ENCODE results near the gene GDPGP1.

GDPGP1 gene

GRCh38 chr15:90208356-90208755 is 25.7 kb upstream of the GDPGP1 start:
- TF ChIP-seq RAD21 (IDR thresholded peaks at IDR 0.05; ENCODE audit: low read depth), result no peak
- no peak for TF ChIP-seq MAX (IDR thresholded peaks at IDR 0.05)
- TF ChIP-seq CREB1 (IDR thresholded peaks at IDR 0.05; ENCODE audit: low read depth), result no peak
- TF ChIP-seq CEBPB (IDR thresholded peaks at IDR 0.05), result no peak
- TF ChIP-seq REST (IDR thresholded peaks at IDR 0.05; ENCODE audit: low read depth), result no peak
- TF ChIP-seq TEAD4 (IDR thresholded peaks at IDR 0.05), result no peak
- TF ChIP-seq FOXM1 (IDR thresholded peaks at IDR 0.05; ENCODE audit: borderline replicate concordance, low read depth), result no peak
- TF ChIP-seq EGR1 (IDR thresholded peaks at IDR 0.05), result no peak
- TF ChIP-seq NFIC (IDR thresholded peaks at IDR 0.05), result no peak
- no peak for TF ChIP-seq TAF1 (IDR thresholded peaks at IDR 0.05; ENCODE audit: low read depth)
- TF ChIP-seq ZBTB7A (IDR thresholded peaks at IDR 0.05; ENCODE audit: low read depth), result no peak
- no peak for TF ChIP-seq TCF12 (IDR thresholded peaks at IDR 0.05; ENCODE audit: low read depth)
- no peak for TF ChIP-seq YY1 (IDR thresholded peaks at IDR 0.05; ENCODE audit: low read depth)
- no peak for TF ChIP-seq USF1 (IDR thresholded peaks at IDR 0.05)
- no peak for TF ChIP-seq EP300 (IDR thresholded peaks at IDR 0.05; ENCODE audit: borderline replicate concordance)

- TF ChIP-seq REST (IDR thresholded peaks at IDR 0.05; ENCODE audit: low read depth), result no peak
- TF ChIP-seq MAX (IDR thresholded peaks at IDR 0.05), result no peak
- TF ChIP-seq ZBTB7A (IDR thresholded peaks at IDR 0.05; ENCODE audit: low read depth), result no peak
- TF ChIP-seq TAF1 (IDR thresholded peaks at IDR 0.05; ENCODE audit: low read depth), result no peak
- TF ChIP-seq CREB1 (IDR thresholded peaks at IDR 0.05; ENCODE audit: low read depth), result no peak
- no peak for TF ChIP-seq RAD21 (IDR thresholded peaks at IDR 0.05; ENCODE audit: low read depth)
Observed at GRCh38 chr15:90209591-90209990, 24.4 kb upstream of the GDPGP1 start.

GRCh38 chr15:90210593-90210992 is 23.4 kb upstream of the GDPGP1 start:
- TF ChIP-seq ZBTB7A (IDR thresholded peaks at IDR 0.05; ENCODE audit: low read depth), result no peak

GRCh38 chr15:90211009-90211408 is 23.0 kb upstream of the GDPGP1 start:
- no peak for TF ChIP-seq ZBTB7A (IDR thresholded peaks at IDR 0.05; ENCODE audit: low read depth)
- no peak for TF ChIP-seq CREB1 (IDR thresholded peaks at IDR 0.05; ENCODE audit: low read depth)
- no peak for TF ChIP-seq MAX (IDR thresholded peaks at IDR 0.05)
- TF ChIP-seq EP300 (IDR thresholded peaks at IDR 0.05; ENCODE audit: borderline replicate concordance), result no peak
- TF ChIP-seq RAD21 (IDR thresholded peaks at IDR 0.05; ENCODE audit: low read depth), result no peak
- no peak for TF ChIP-seq TAF1 (IDR thresholded peaks at IDR 0.05; ENCODE audit: low read depth)
- TF ChIP-seq CEBPB (IDR thresholded peaks at IDR 0.05), result no peak

- no peak for TF ChIP-seq RAD21 (IDR thresholded peaks at IDR 0.05; ENCODE audit: low read depth)
- no peak for TF ChIP-seq ZBTB7A (IDR thresholded peaks at IDR 0.05; ENCODE audit: low read depth)
- TF ChIP-seq TCF12 (IDR thresholded peaks at IDR 0.05; ENCODE audit: low read depth), result no peak
- no peak for TF ChIP-seq EP300 (IDR thresholded peaks at IDR 0.05; ENCODE audit: borderline replicate concordance)
- no peak for TF ChIP-seq USF1 (IDR thresholded peaks at IDR 0.05)
- TF ChIP-seq REST (IDR thresholded peaks at IDR 0.05; ENCODE audit: low read depth), result no peak
- no peak for TF ChIP-seq TEAD4 (IDR thresholded peaks at IDR 0.05)
- TF ChIP-seq YY1 (IDR thresholded peaks at IDR 0.05; ENCODE audit: low read depth), result no peak
Observed at GRCh38 chr15:90211440-90212143, 22.4 kb upstream of the GDPGP1 start.

Data from Ishikawa (cell line).